ENCODE data around the gene ALLC. TPM values are rescaled to one million over a fixed set of nuclear protein-coding genes. Genes with fewer than 3 reads are reported as not detected.

The ALLC gene
- total RNA-seq, 3 donors from 2014 or later = 0.16 TPM; not detected in 2

GRCh38 chr2:3626812-3627499, 31.0 kb upstream of the ALLC start:
- Histone ChIP-seq H3K9me3 (peaks cover 0 to 19% of the 10 kb centered on the region in 2 donors), H3K27me3 (no peaks in the 10 kb centered on the region), H3K27ac (peak overlapping the region in 1 of 2 donors; percentile 61), H3K36me3 (no peaks in the 10 kb centered on the region), H3K4me3 (no peak overlapping the region), H3K4me1 (no peaks in the 10 kb centered on the region)
- intact Hi-C loops (cut with DNase I; ENCODE audit: low total_unique reads) = no loop called here
- peak in 1 of 2 donors; percentile 38 for DNase-seq (ENCODE audit: low spot score in 2 of 2)
- TF ChIP-seq CTCF (IDR thresholded peaks at IDR 0.05) (no peak), POLR2A (IDR thresholded peaks at IDR 0.05) (no peak), POLR2AphosphoS5 (IDR thresholded peaks at IDR 0.05) (no peak)

GRCh38 chr2:3627500-3628100, 30.4 kb upstream of the ALLC start:
- H3K27me3 ChIP-seq = no peaks in the 10 kb centered on the region
- H3K27ac ChIP-seq = no peak overlapping the region
- no peaks in the 10 kb centered on the region for H3K4me1 ChIP-seq
- H3K36me3 ChIP-seq = no peaks in the 10 kb centered on the region
- DNase-seq (ENCODE audit: low spot score in 2 of 2) = peak in 1 of 2 donors; percentile 43
- TF ChIP-seq POLR2A (IDR thresholded peaks at IDR 0.05) (no peak), CTCF (IDR thresholded peaks at IDR 0.05) (no peak), POLR2AphosphoS5 (IDR thresholded peaks at IDR 0.05) (no peak)
- H3K9me3 ChIP-seq = peaks cover 0 to 19% of the 10 kb centered on the region in 2 donors
- H3K4me3 ChIP-seq = no peak overlapping the region
- intact Hi-C loops (cut with DNase I; ENCODE audit: low total_unique reads) = no loop called here

GRCh38 chr2:3628241-3628679, 29.7 kb upstream of the ALLC start:
- no peaks in the 10 kb centered on the region for H3K27me3 ChIP-seq
- H3K4me1 ChIP-seq = no peaks in the 10 kb centered on the region
- DNase-seq (ENCODE audit: low spot score in 2 of 2) = peak in 1 of 2 donors; percentile 25
- H3K9me3 ChIP-seq = peaks cover 0 to 14% of the 10 kb centered on the region in 2 donors
- no peak overlapping the region for H3K27ac ChIP-seq
- H3K36me3 ChIP-seq = no peaks in the 10 kb centered on the region
- no peak overlapping the region for H3K4me3 ChIP-seq
- TF ChIP-seq POLR2A (IDR thresholded peaks at IDR 0.05) (no peak), CTCF (IDR thresholded peaks at IDR 0.05) (no peak), POLR2AphosphoS5 (IDR thresholded peaks at IDR 0.05) (no peak)
- intact Hi-C loops (cut with DNase I; ENCODE audit: low total_unique reads) = no loop called here

GRCh38 chr2:3628800-3629199, 29.2 kb upstream of the ALLC start:
- H3K27me3 ChIP-seq = no peaks in the 10 kb centered on the region
- intact Hi-C loops (cut with DNase I; ENCODE audit: low total_unique reads) = no loop called here

More at GRCh38 chr2:3628800-3629199, 29.2 kb upstream of the ALLC start:
- H3K4me1 ChIP-seq = no peaks in the 10 kb centered on the region
- peak in 1 of 2 donors; percentile 41 for DNase-seq (ENCODE audit: low spot score in 2 of 2)
- H3K36me3 ChIP-seq = no peaks in the 10 kb centered on the region
- H3K4me3 ChIP-seq = no peak overlapping the region
- TF ChIP-seq CTCF (IDR thresholded peaks at IDR 0.05) (no peak), POLR2A (IDR thresholded peaks at IDR 0.05) (no peak), POLR2AphosphoS5 (IDR thresholded peaks at IDR 0.05) (no peak)
- H3K27ac ChIP-seq = no peak overlapping the region
- H3K9me3 ChIP-seq = peaks cover 0 to 8% of the 10 kb centered on the region in 2 donors
